Thoracic aorta (tissue), 2 donors: ENCODE measurements around the gene HOTAIR. TPM values are rescaled to one million over a fixed set of nuclear protein-coding genes. Genes with fewer than 3 reads are reported as not detected.
A peak's percentile ranks its signal among the peaks of the same experiment; 100 is the strongest.

Experiments used
- ATAC-seq: fragments of 150-250 bp; one replicate; pipeline ENCODE4 v1.8.0; 2017; ENCODE audit warnings: low read depth; ENCODE audit not compliant: insufficient number of reproducible peaks, low FRiP score
- DNase-seq: peaks from one replicate; pipeline ENCODE4 v3.0.0-alpha.2; 2020; ENCODE audit warnings: low spot score
- H3K27ac ChIP-seq, 2 donors: fragments of 200-600 bp; sonication (generic); 1 replicate in 1 of 2; 2 replicates in 1 of 2; pipeline ENCODE4 v1.5.1; 2016; ENCODE audit warnings: mild to moderate bottlenecking in 2 of 2, moderate library complexity in 2 of 2
- H3K27me3 ChIP-seq: fragments of 200-600 bp; sonication (generic); replicated peaks from 2 replicates; pipeline ENCODE4 v1.6.0; 2016; ENCODE audit warnings: mild to moderate bottlenecking; ENCODE audit not compliant: insufficient read depth
- H3K36me3 ChIP-seq: fragments of 200-600 bp; sonication (generic); one replicate; pipeline ENCODE4 v1.5.1; 2016
- H3K4me1 ChIP-seq, 2 donors: fragments of 200-600 bp; sonication (generic); 1 replicate in 1 of 2; 2 replicates in 1 of 2; pipeline versions ENCODE4 v1.5.1 to v1.6.0; 2016; ENCODE audit warnings: low read depth in 2 of 2, mild to moderate bottlenecking in 1 of 2; ENCODE audit not compliant: control insufficient read depth in 1 of 2
- H3K4me3 ChIP-seq: fragments of 200-600 bp; sonication (generic); 2 replicates; pipeline ENCODE4 v1.5.1; 2016; ENCODE audit warnings: mild to moderate bottlenecking
- H3K9me3 ChIP-seq: fragments of 200-600 bp; sonication (generic); 2 replicates; pipeline ENCODE4 v1.5.1; 2016
- CTCF ChIP-seq: fragments of 200-600 bp; sonication (generic); IDR thresholded peaks from one replicate; pipeline ENCODE4 v1.5.1; 2019; ENCODE audit warnings: antibody characterized with exemption
- total RNA-seq, 2 donors: library from RNA; depleted of rRNA; stranded (reverse); fragments of >200 nt; gene quantifications; one replicate each; pipeline versions ENCODE4 v1.1.0 to v1.2.3, GENCODE V29; 2016

HOTAIR gene
- total RNA-seq, 2 donors from 2014 or later: not detected

GRCh38 chr12:53963434-53964314 is 11.1 kb downstream of the HOTAIR start:
- DNase-seq: no peak

GRCh38 chr12:53963005-53963404 is 11.7 kb downstream of the HOTAIR start:
- DNase-seq: no peak
- H3K27me3 ChIP-seq: peaks cover 44% of the 10 kb centered on the region
- no peak overlapping the region for H3K4me3 ChIP-seq
- TF ChIP-seq CTCF: no peak
- no peaks in the 10 kb centered on the region for H3K9me3 ChIP-seq
- H3K36me3 ChIP-seq: no peaks in the 10 kb centered on the region
- H3K27ac ChIP-seq: no peak overlapping the region
- H3K4me1 ChIP-seq: peaks cover 0 to 8% of the 10 kb centered on the region in 2 donors
- ATAC-seq: no peak

More at GRCh38 chr12:53963434-53964314, 11.1 kb downstream of the HOTAIR start:
- Histone ChIP-seq H3K27ac (no peak overlapping the region), H3K4me3 (no peak overlapping the region), H3K9me3 (no peaks in the 10 kb centered on the region), H3K36me3 (no peaks in the 10 kb centered on the region), H3K27me3 (peaks cover 39% of the 10 kb centered on the region), H3K4me1 (peaks cover 0 to 8% of the 10 kb centered on the region in 2 donors)
- no peak for TF ChIP-seq CTCF
- no peak for ATAC-seq

GRCh38 chr12:53961025-53961761 is 13.6 kb downstream of the HOTAIR start:
- Histone ChIP-seq H3K4me3 (no peak overlapping the region), H3K27me3 (peaks cover 44% of the 10 kb centered on the region)

GRCh38 chr12:53960187-53961024 is 14.3 kb downstream of the HOTAIR start:
- Histone ChIP-seq H3K36me3 (no peaks in the 10 kb centered on the region), H3K4me1 (peaks cover 0 to 8% of the 10 kb centered on the region in 2 donors), H3K9me3 (no peaks in the 10 kb centered on the region), H3K27me3 (peaks cover 44% of the 10 kb centered on the region), H3K27ac (no peak overlapping the region), H3K4me3 (no peak overlapping the region)
- ATAC-seq: no peak
- no peak for DNase-seq
- TF ChIP-seq CTCF: no peak

More at GRCh38 chr12:53961025-53961761, 13.6 kb downstream of the HOTAIR start:
- Histone ChIP-seq H3K36me3 (no peaks in the 10 kb centered on the region), H3K9me3 (no peaks in the 10 kb centered on the region), H3K27ac (peak overlapping the region in 1 of 2 donors; percentile 6), H3K4me1 (peaks cover 0 to 8% of the 10 kb centered on the region in 2 donors)
- no peak for TF ChIP-seq CTCF
- no peak for ATAC-seq
- no peak for DNase-seq
